Liver (tissue), 9 donors: ENCODE data around the gene ZNRD2. TPM values are rescaled to one million over a fixed set of nuclear protein-coding genes. Genes with fewer than 3 reads are reported as not detected.

ENCODE experiments used
- DNase-seq: peaks from one replicate; pipeline ENCODE4 v3.0.0-alpha.2; 2017; ENCODE audit warnings: low spot score
- H3K27ac ChIP-seq, 2 donors: one replicate each; pipeline ENCODE4 v1.7.0; 2013; ENCODE audit warnings: inconsistent platforms in 2 of 2, low read length in 2 of 2, control low read depth in 1 of 2, low read depth in 1 of 2, mild to moderate bottlenecking in 1 of 2
- H3K27me3 ChIP-seq, 4 donors: one replicate each; pipeline versions ENCODE4 v1.6.1 to v1.7.0; 2013; ENCODE audit warnings: low read length in 3 of 4, inconsistent platforms in 1 of 4, mild to moderate bottlenecking in 1 of 4, moderate library complexity in 1 of 4; ENCODE audit not compliant: control insufficient read depth in 4 of 4, insufficient read depth in 4 of 4
- H3K36me3 ChIP-seq, 4 donors: one replicate each; pipeline versions ENCODE4 v1.6.1 to v1.7.0; 2013; ENCODE audit warnings: low read length in 3 of 4, mild to moderate bottlenecking in 3 of 4, low read depth in 1 of 4, moderate library complexity in 1 of 4; ENCODE audit not compliant: control insufficient read depth in 4 of 4, insufficient read depth in 3 of 4
- H3K4me1 ChIP-seq, 4 donors: one replicate each; pipeline versions ENCODE4 v1.6.1 to v1.7.0; 2013; ENCODE audit warnings: low read length in 3 of 4, mild to moderate bottlenecking in 3 of 4, moderate library complexity in 1 of 4; ENCODE audit not compliant: control insufficient read depth in 4 of 4, insufficient read depth in 4 of 4
- H3K4me3 ChIP-seq, 3 donors: one replicate each; pipeline versions ENCODE4 v1.6.1 to v1.7.0; 2013; ENCODE audit warnings: low read length in 3 of 3, control low read depth in 1 of 3, low read depth in 1 of 3, mild to moderate bottlenecking in 1 of 3
- H3K9ac ChIP-seq, 2 donors: one replicate each; pipeline ENCODE4 v1.7.0; 2013; ENCODE audit warnings: low read length in 2 of 2, mild to moderate bottlenecking in 2 of 2, moderate library complexity in 2 of 2, control low read depth in 1 of 2, low read depth in 1 of 2
- H3K9me3 ChIP-seq, 4 donors: one replicate each; pipeline versions ENCODE4 v1.6.1 to v1.7.0; 2013; ENCODE audit warnings: low read length in 3 of 4; ENCODE audit not compliant: control insufficient read depth in 4 of 4
- EGR1 ChIP-seq, 2 donors: IDR thresholded peaks; 2 replicates each; pipeline ENCODE4 v1.6.1; 2016 to 2018; ENCODE audit warnings: antibody characterized with exemption in 2 of 2, low read depth in 2 of 2
- FOXA1 ChIP-seq: IDR thresholded peaks from 2 replicates; pipeline ENCODE4 v1.6.1; 2016; ENCODE audit warnings: antibody characterized with exemption
- FOXA2 ChIP-seq: IDR thresholded peaks from 2 replicates; pipeline ENCODE4 v1.6.1; 2016; ENCODE audit warnings: antibody characterized with exemption
- HNF4A ChIP-seq, 2 donors: conservative IDR thresholded peaks; 2 replicates each; pipeline ENCODE4 v1.6.1; 2016; ENCODE audit warnings: antibody characterized with exemption in 2 of 2, mild to moderate bottlenecking in 2 of 2
- HNF4G ChIP-seq: IDR thresholded peaks from 2 replicates; pipeline ENCODE4 v1.6.1; 2016; ENCODE audit warnings: antibody characterized with exemption
- JUND ChIP-seq, 2 donors: IDR thresholded peaks; 2 replicates each; pipeline ENCODE4 v1.6.1; 2016; ENCODE audit warnings: antibody characterized with exemption in 2 of 2
- SP1 ChIP-seq: IDR thresholded peaks from 2 replicates; pipeline ENCODE4 v1.6.1; 2018; ENCODE audit warnings: antibody characterized with exemption, mild to moderate bottlenecking
- YY1 ChIP-seq: IDR thresholded peaks from 2 replicates; pipeline ENCODE4 v1.6.1; 2016; ENCODE audit warnings: antibody characterized with exemption, mild to moderate bottlenecking
- WGBS: extraction: QIAGEN DNeasy Blood & Tissue Kit; methylation state at CpG from one replicate; pipeline ENCODE4 v1.1.7; 2013; 5-methylcytosine and 5-hydroxymethylcytosine counted together
- polyA plus RNA-seq, 2 donors: library from polyadenylated mRNA; stranded (reverse) in 1 of 2; unstranded in 1 of 2; fragments of 200-250 nt in 1 of 2; fragments of >200 nt in 1 of 2; fragmentation: Nextera tagmentation in 1 of 2; extraction: Ambion mirVana in 1 of 2; gene quantifications; one replicate each; pipeline versions ENCODE4 v1.2.1 to v1.2.3, GENCODE V29; 2013 to 2015
- total RNA-seq, 2 donors: library from RNA; depleted of rRNA; stranded (reverse); fragments of >200 nt; gene quantifications; one replicate each; pipeline ENCODE4 v1.2.3, GENCODE V29; 2014
- TF ChIP-seq, protein P1 (sequence below): IDR thresholded peaks from 2 replicates; pipeline ENCODE4 v1.6.1; 2016; ENCODE audit warnings: antibody characterized with exemption, mild to moderate bottlenecking
- TF ChIP-seq, protein P2 (sequence below): IDR thresholded peaks from 2 replicates; pipeline ENCODE4 v1.6.1; 2016; ENCODE audit warnings: antibody characterized with exemption
- TF ChIP-seq, protein P3 (sequence below): fragments of 150-350 bp; IDR thresholded peaks from 2 replicates; pipeline ENCODE4 v1.5.1; 2017; ENCODE audit warnings: improper control_type of control experiment, low read depth, low read length; ENCODE audit not compliant: missing input control
- TF ChIP-seq, protein P4 (sequence below): IDR thresholded peaks from 2 replicates; pipeline ENCODE4 v1.6.1; 2016; ENCODE audit warnings: antibody characterized with exemption
- TF ChIP-seq, protein P5 (sequence below): IDR thresholded peaks from 2 replicates; pipeline ENCODE4 v1.6.1; 2016; ENCODE audit warnings: antibody characterized with exemption
- donor health status: healthy.
- donor health status: healthy.
- donor health status: healthy.
- donor health status: healthy.
- donor health status: healthy.

Gene ZNRD2
- total and polyA plus RNA-seq, 4 donors, result 18.2 to 39.5 (median 28.0) TPM

DNA sequence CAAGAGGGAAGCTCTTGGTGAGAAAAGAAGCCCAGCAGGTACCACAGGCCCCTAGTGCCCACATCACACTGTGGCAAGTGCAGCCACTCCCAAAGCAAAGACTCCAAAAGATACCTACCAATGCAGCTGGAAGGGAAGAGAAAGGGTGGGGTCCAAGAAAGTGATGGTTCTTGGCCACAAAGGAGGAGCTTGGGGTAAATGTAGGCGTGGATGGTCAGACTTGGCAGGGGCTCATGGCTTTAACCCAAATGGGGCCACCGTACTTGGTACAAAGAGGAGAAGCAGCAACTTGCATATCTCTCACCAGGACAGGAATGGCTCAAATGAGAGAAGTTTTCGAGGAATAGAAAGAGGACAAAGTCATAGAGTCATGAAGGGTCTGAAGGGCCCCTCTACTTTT is 39.0 kb downstream of the ZNRD2 start:
- no peak overlapping the region for H3K27ac ChIP-seq
- H3K36me3 ChIP-seq, result peaks cover 9 to 37% (median 19%) of the 10 kb centered on the region in 4 donors
- H3K4me3 ChIP-seq, result no peak overlapping the region
- H3K27me3 ChIP-seq, result no peaks in the 10 kb centered on the region
- H3K9ac ChIP-seq, result no peak overlapping the region
- no peaks in the 10 kb centered on the region for H3K9me3 ChIP-seq
- no peak for DNase-seq
- TF ChIP-seq, protein P1, sequence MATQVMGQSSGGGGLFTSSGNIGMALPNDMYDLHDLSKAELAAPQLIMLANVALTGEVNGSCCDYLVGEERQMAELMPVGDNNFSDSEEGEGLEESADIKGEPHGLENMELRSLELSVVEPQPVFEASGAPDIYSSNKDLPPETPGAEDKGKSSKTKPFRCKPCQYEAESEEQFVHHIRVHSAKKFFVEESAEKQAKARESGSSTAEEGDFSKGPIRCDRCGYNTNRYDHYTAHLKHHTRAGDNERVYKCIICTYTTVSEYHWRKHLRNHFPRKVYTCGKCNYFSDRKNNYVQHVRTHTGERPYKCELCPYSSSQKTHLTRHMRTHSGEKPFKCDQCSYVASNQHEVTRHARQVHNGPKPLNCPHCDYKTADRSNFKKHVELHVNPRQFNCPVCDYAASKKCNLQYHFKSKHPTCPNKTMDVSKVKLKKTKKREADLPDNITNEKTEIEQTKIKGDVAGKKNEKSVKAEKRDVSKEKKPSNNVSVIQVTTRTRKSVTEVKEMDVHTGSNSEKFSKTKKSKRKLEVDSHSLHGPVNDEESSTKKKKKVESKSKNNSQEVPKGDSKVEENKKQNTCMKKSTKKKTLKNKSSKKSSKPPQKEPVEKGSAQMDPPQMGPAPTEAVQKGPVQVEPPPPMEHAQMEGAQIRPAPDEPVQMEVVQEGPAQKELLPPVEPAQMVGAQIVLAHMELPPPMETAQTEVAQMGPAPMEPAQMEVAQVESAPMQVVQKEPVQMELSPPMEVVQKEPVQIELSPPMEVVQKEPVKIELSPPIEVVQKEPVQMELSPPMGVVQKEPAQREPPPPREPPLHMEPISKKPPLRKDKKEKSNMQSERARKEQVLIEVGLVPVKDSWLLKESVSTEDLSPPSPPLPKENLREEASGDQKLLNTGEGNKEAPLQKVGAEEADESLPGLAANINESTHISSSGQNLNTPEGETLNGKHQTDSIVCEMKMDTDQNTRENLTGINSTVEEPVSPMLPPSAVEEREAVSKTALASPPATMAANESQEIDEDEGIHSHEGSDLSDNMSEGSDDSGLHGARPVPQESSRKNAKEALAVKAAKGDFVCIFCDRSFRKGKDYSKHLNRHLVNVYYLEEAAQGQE, result no peak
- TF ChIP-seq, protein P2, sequence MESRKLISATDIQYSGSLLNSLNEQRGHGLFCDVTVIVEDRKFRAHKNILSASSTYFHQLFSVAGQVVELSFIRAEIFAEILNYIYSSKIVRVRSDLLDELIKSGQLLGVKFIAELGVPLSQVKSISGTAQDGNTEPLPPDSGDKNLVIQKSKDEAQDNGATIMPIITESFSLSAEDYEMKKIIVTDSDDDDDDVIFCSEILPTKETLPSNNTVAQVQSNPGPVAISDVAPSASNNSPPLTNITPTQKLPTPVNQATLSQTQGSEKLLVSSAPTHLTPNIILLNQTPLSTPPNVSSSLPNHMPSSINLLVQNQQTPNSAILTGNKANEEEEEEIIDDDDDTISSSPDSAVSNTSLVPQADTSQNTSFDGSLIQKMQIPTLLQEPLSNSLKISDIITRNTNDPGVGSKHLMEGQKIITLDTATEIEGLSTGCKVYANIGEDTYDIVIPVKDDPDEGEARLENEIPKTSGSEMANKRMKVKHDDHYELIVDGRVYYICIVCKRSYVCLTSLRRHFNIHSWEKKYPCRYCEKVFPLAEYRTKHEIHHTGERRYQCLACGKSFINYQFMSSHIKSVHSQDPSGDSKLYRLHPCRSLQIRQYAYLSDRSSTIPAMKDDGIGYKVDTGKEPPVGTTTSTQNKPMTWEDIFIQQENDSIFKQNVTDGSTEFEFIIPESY, result no peak
- TF ChIP-seq, protein P3, sequence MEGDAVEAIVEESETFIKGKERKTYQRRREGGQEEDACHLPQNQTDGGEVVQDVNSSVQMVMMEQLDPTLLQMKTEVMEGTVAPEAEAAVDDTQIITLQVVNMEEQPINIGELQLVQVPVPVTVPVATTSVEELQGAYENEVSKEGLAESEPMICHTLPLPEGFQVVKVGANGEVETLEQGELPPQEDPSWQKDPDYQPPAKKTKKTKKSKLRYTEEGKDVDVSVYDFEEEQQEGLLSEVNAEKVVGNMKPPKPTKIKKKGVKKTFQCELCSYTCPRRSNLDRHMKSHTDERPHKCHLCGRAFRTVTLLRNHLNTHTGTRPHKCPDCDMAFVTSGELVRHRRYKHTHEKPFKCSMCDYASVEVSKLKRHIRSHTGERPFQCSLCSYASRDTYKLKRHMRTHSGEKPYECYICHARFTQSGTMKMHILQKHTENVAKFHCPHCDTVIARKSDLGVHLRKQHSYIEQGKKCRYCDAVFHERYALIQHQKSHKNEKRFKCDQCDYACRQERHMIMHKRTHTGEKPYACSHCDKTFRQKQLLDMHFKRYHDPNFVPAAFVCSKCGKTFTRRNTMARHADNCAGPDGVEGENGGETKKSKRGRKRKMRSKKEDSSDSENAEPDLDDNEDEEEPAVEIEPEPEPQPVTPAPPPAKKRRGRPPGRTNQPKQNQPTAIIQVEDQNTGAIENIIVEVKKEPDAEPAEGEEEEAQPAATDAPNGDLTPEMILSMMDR, result no peak
- TF ChIP-seq, protein P4, sequence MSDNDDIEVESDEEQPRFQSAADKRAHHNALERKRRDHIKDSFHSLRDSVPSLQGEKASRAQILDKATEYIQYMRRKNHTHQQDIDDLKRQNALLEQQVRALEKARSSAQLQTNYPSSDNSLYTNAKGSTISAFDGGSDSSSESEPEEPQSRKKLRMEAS, result no peak
- TF ChIP-seq YY1 (no peak), HNF4G (no peak), HNF4A (conservative IDR thresholded peaks at IDR 0.05) (no peak), EGR1 (IDR thresholded peaks at IDR 0.05; ENCODE audit: low read depth in 2 of 2) (no peak)
- WGBS, result 67% methylated on average over 3 of the region's 3 CpGs
- H3K4me1 ChIP-seq, result peaks cover 10 to 48% (median 35%) of the 10 kb centered on the region in 4 donors

DNA sequence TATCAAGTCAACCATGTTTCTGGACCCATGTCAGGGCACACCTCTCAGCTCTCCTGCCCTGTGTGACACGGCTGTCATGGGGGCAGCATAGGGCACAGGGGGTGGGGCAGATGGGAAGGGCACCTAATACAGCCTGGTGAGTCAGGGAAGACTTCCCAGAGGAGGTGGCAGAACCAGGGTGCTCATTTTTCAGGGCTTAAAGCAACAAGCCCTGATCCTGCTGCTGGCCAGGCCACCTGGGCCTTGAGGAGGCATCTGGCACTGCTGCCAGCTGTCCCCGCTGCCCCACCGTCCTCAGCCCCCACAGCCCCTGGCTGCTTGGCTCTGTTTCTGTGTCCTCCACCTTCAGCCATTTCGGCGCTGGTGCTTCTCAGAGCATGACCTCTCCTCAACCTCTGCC is 39.4 kb downstream of the ZNRD2 start:
- peaks cover 8 to 33% (median 15%) of the 10 kb centered on the region in 4 donors for H3K36me3 ChIP-seq
- no peak for TF ChIP-seq EGR1 (IDR thresholded peaks at IDR 0.05; ENCODE audit: low read depth in 2 of 2)
- no peak for TF ChIP-seq JUND (IDR thresholded peaks at IDR 0.05)
- TF ChIP-seq, protein P4, result no peak
- TF ChIP-seq SP1, result no peak
- no peak for TF ChIP-seq FOXA2
- TF ChIP-seq, protein P5, sequence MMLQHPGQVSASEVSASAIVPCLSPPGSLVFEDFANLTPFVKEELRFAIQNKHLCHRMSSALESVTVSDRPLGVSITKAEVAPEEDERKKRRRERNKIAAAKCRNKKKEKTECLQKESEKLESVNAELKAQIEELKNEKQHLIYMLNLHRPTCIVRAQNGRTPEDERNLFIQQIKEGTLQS, result no peak
- TF ChIP-seq FOXA1, result no peak
- TF ChIP-seq HNF4G, result no peak
- TF ChIP-seq, protein P3, result no peak
- H3K4me1 ChIP-seq, result peaks cover 10 to 52% (median 35%) of the 10 kb centered on the region in 4 donors
- no peak overlapping the region for H3K4me3 ChIP-seq
- no peak for DNase-seq
- H3K27ac ChIP-seq, result no peak overlapping the region
- WGBS, result 79% methylated on average over 5 of the region's 5 CpGs
- H3K9me3 ChIP-seq, result no peaks in the 10 kb centered on the region
- H3K27me3 ChIP-seq, result no peaks in the 10 kb centered on the region
- H3K9ac ChIP-seq, result no peak overlapping the region
